ENCODE measurements around the gene ACYP1. TPM values are rescaled to one million over a fixed set of nuclear protein-coding genes. Genes with fewer than 3 reads are reported as not detected.

Gene ACYP1
- polyA plus RNA-seq, 1 experiment = 9.0 TPM

GRCh38 chr14:75015496-75015895, 48.3 kb downstream of the ACYP1 start:
- Histone ChIP-seq H3K4me3 (ENCODE audit: low read depth, low read length) (no peak overlapping the region), H3K36me3 (ENCODE audit: control insufficient read depth, insufficient read depth, low read length) (peaks cover 10% of the 10 kb centered on the region), H3K27me3 (ENCODE audit: control insufficient read depth, insufficient read depth, low read length) (no peaks in the 10 kb centered on the region)
- POLR2A ChIA-PET = no interaction called here
- TF ChIP-seq, protein P1, sequence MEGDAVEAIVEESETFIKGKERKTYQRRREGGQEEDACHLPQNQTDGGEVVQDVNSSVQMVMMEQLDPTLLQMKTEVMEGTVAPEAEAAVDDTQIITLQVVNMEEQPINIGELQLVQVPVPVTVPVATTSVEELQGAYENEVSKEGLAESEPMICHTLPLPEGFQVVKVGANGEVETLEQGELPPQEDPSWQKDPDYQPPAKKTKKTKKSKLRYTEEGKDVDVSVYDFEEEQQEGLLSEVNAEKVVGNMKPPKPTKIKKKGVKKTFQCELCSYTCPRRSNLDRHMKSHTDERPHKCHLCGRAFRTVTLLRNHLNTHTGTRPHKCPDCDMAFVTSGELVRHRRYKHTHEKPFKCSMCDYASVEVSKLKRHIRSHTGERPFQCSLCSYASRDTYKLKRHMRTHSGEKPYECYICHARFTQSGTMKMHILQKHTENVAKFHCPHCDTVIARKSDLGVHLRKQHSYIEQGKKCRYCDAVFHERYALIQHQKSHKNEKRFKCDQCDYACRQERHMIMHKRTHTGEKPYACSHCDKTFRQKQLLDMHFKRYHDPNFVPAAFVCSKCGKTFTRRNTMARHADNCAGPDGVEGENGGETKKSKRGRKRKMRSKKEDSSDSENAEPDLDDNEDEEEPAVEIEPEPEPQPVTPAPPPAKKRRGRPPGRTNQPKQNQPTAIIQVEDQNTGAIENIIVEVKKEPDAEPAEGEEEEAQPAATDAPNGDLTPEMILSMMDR (IDR thresholded peaks at IDR 0.05; ENCODE audit: insufficient read depth, low read depth, low read length) = no peak
- CTCF ChIA-PET = interaction anchor here (1.1 kb wide), 1 partner anchor 33 kb away, joined by 3 read pairs; no protein-coding TSS in a partner anchor
- DNase-seq (ENCODE audit: low read depth) = no peak

DNA sequence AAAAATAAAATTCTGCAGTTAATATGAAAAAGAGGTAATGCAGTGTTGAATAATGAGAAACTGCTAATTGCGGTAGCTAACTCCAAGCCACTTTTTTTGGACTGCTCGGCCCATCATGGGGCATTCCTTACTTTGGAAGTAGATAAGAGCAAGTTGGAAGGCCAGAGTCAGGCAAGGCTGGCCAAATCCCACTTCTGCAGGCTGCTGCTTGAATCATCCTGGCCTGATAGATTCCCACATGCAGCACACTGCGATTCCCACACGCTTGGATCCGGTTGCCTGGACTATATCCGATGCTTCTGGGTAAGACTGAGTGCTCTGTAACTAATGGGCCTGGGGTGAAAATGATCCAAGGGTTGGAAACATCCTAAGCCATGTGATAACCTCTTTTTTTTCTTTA, 50.5 kb downstream of the ACYP1 start:
- ChIA-PET POLR2A (no interaction called here), CTCF (interaction anchor here (1.1 to 1.2 kb wide), 3 partner anchors 9 to 66 kb away, joined by 3 to 6 read pairs (median 4); partner anchors contain the start of gene EIF2B2)
- Histone ChIP-seq H3K36me3 (ENCODE audit: control insufficient read depth, insufficient read depth, low read length) (peaks cover 20% of the 10 kb centered on the region), H3K27me3 (ENCODE audit: control insufficient read depth, insufficient read depth, low read length) (no peaks in the 10 kb centered on the region), H3K4me3 (ENCODE audit: low read depth, low read length) (no peak overlapping the region)
- DNase-seq (ENCODE audit: low read depth) = no peak
- TF ChIP-seq, protein P1 (IDR thresholded peaks at IDR 0.05; ENCODE audit: insufficient read depth, low read depth, low read length) = no peak

DNA sequence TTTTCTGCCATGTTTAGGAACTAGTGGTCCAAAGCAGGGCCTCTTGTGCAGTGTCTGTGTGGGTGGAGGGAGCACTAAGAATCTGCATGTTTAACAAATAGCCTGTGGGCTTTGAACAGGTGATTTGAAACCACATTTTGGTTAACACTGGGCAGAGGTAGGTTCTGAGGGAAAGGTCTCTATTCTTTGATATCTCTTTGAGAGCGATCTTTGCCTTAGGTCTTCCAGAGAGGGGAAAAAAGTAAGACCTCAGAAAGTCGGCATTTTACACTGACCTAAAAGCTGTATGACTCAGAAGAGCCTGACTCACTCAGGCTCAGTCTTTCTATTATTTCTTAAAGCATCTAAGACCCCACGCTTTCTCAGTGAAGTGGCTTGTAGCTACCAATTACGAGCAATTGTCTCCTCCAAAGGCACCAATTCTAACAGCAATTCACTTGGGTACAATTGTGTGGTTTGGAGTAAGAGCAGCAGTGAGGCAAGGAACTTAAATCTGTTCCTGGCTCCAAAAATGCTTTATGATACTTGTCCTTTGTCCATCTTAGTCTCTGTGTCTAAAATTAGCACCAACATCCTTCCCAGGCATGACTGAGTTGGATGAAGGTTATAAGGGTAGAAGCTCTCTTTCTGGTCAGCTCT, 52.3 kb downstream of the ACYP1 start:
- ChIA-PET CTCF (interaction anchor here (1.0 to 1.5 kb wide), 3 partner anchors 33 to 106 kb away, joined by 3 read pairs; no protein-coding TSS in a partner anchor), POLR2A (interaction anchor here (0.6 kb wide), 1 partner anchor 92 kb away, joined by 3 read pairs; no protein-coding TSS in a partner anchor)
- peak; percentile 17 for DNase-seq (ENCODE audit: low read depth)
- TF ChIP-seq, protein P1 (IDR thresholded peaks at IDR 0.05; ENCODE audit: insufficient read depth, low read depth, low read length) = no peak
- H3K27me3 ChIP-seq (ENCODE audit: control insufficient read depth, insufficient read depth, low read length) = no peaks in the 10 kb centered on the region
- peaks cover 22% of the 10 kb centered on the region for H3K36me3 ChIP-seq (ENCODE audit: control insufficient read depth, insufficient read depth, low read length)
- H3K4me3 ChIP-seq (ENCODE audit: low read depth, low read length) = no peak overlapping the region

DNA sequence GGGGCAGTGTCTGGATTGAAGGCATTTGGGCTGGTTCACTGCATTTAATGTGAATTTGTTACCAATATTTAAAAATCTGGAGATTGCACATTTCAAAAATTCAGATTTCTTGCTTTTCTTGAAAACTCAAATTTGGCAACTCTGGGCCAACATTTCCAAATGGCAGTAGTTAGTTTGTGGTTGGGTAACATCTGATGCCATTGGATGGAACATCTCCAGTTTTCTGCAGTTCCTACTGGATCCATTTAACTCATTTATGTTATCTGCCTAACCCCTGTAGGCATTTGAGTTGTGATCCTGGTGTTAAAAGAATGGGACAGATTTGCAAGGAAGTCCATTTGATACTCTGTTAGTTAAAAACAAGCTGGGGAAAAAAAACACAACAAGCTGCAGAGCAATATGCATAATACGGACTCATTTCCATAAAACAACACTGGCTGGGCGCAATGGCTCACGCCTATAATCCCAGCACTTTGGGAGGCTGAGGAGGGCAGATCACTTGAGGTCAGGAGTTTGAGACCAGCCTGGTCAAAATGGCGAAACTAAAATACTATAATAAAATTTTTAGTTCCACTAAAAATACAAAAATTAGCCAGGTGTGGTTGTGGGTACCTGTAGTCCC, 53.2 kb downstream of the ACYP1 start:
- TF ChIP-seq, protein P1 (IDR thresholded peaks at IDR 0.05; ENCODE audit: insufficient read depth, low read depth, low read length) = no peak
- ChIA-PET CTCF (interaction anchor here (0.6 kb wide), 1 partner anchor 132 kb away, joined by 3 read pairs; no protein-coding TSS in a partner anchor), POLR2A (no interaction called here)
- peaks cover 24% of the 10 kb centered on the region for H3K36me3 ChIP-seq (ENCODE audit: control insufficient read depth, insufficient read depth, low read length)
- no peaks in the 10 kb centered on the region for H3K27me3 ChIP-seq (ENCODE audit: control insufficient read depth, insufficient read depth, low read length)
- H3K4me3 ChIP-seq (ENCODE audit: low read depth, low read length) = no peak overlapping the region
- no peak for DNase-seq (ENCODE audit: low read depth)

GRCh38 chr14:75009176-75009575, 54.6 kb downstream of the ACYP1 start:
- TF ChIP-seq, protein P1 (IDR thresholded peaks at IDR 0.05; ENCODE audit: insufficient read depth, low read depth, low read length) = no peak
- ChIA-PET CTCF (interaction anchor here (1.4 kb wide), 1 partner anchor 14 kb away, joined by 3 read pairs; no protein-coding TSS in a partner anchor), POLR2A (no interaction called here)
- no peak overlapping the region for H3K4me3 ChIP-seq (ENCODE audit: low read depth, low read length)
- H3K36me3 ChIP-seq (ENCODE audit: control insufficient read depth, insufficient read depth, low read length) = peaks cover 23% of the 10 kb centered on the region
- DNase-seq (ENCODE audit: low read depth) = no peak
- H3K27me3 ChIP-seq (ENCODE audit: control insufficient read depth, insufficient read depth, low read length) = no peaks in the 10 kb centered on the region
